Spleen (tissue), 7 donors: ENCODE measurements around the gene NUDT1.

Experiments
- CTCF ChIP-seq, 11 experiments: fragments of 200-600 bp in 7 of 11; fragments of 450-650 bp in 4 of 11; sonication (generic) in 4 of 11; IDR thresholded peaks in 8 of 11; conservative IDR thresholded peaks in 3 of 11; 1 replicate in 7 of 11; 2 replicates in 4 of 11; pipeline versions ENCODE4 v1.4.0 to v1.8.0; 2016 to 2021; ENCODE audit warnings: antibody characterized with exemption in 11 of 11, inconsistent platforms in 4 of 11, mild to moderate bottlenecking in 1 of 11
- POLR2AphosphoS5 ChIP-seq, 3 donors: sonication (generic); formaldehyde crosslinking; IDR thresholded peaks; one replicate each; pipeline ENCODE4 v1.5.1; 2017; ENCODE audit warnings: antibody characterized with exemption in 3 of 3
- donor health status: DM: no; HTN: no; CAD: no; lungs with moderate emphysema.
- donor health status: DM: no; HTN: no; CAD: no.
- donor health status: DM: no; HTN: no; CAD: no.

- TF ChIP-seq CTCF (IDR thresholded peaks at IDR 0.05 in 8 of 11, conservative IDR thresholded peaks at IDR 0.05 in 3 of 11) (no peak), POLR2AphosphoS5 (IDR thresholded peaks at IDR 0.05) (no peak)
Measured at GRCh38 chr7:2270495-2270894, 28.5 kb downstream of the NUDT1 start.
